Measurements from ENCODE around the gene INTS3.
"Not testable (repeated sequence)": the region's sequence is repeated elsewhere in the genome, so short reads cannot be mapped to it uniquely, and the experiment has no call there.

The INTS3 gene

DNA sequence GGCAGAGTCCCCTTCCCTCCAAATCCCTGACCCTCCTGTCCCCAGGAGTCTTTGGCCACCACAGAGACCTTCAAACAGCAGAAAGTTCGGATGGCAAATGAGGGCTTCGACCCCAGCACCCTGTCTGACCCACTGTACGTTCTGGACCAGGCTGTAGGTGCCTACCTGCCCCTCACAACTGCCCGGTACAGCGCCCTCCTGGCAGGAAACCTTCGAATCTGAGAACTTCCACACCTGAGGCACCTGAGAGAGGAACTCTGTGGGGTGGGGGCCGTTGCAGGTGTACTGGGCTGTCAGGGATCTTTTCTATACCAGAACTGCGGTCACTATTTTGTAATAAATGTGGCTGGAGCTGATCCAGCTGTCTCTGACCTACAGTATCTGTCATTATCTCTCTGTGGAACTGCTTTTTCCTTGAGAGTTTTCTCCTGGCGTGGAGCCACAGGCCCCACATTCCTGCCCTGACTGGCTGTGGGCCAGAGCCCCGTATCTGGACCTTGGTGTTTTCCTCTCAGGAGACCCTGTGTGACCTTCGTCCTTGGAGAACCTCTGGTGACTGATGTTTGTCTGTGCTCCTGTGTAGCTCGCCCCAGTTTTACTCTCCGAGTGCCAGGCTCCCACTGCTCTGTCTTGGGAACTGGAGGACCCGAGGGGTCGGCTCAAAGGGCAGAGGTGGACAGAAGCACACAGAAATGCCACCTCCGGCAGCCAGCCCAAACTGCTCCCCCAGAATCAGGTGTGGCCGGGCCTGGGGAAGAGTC lies 52.1 kb downstream of the INTS3 start:
- no peak for DNase-seq

DNA sequence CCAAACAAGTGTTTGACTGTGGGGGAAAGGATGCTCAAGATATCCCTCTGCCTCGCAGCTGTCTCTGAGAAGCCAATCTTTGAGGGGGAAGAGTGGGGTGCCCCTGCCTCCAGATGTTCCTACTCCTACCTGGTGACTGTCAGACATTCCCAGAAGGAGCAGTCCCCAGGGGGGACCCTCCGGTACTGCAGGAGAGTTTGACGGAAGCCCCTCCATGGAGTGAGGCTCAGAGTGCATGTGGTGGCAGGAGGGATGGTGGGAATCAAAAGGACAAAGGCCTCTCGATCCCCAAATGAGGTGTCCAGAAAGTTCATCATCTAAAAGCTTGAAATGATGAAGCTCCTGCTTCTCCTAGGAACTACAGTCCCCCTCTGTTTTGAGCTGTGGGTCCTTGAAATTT lies 52.7 kb downstream of the INTS3 start:
- DNase-seq: no peak

DNA sequence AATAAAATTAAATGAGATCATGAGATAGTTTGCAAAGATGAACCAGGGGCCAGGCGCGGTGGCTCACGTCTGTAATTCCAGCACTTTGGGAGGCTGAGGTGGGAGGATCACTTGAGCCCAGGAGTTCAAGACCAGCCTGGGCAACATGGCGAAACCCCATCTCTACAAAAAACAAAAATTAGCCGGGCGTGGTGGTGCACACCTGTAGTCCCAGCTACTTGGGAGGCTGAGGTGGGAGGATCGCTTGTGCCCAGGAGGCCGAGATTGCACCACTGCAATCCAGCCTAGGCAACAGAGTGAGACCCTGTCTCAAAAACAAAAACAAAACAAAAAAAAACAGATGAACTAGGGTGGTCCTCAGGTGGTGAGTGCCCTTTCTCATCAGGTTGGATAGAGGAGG lies 54.8 kb downstream of the INTS3 start:
- not testable (repeated sequence) for DNase-seq

GRCh38 chr1:153783233-153784190 lies 55.7 kb downstream of the INTS3 start:
- DNase-seq: peak; percentile 85

DNA sequence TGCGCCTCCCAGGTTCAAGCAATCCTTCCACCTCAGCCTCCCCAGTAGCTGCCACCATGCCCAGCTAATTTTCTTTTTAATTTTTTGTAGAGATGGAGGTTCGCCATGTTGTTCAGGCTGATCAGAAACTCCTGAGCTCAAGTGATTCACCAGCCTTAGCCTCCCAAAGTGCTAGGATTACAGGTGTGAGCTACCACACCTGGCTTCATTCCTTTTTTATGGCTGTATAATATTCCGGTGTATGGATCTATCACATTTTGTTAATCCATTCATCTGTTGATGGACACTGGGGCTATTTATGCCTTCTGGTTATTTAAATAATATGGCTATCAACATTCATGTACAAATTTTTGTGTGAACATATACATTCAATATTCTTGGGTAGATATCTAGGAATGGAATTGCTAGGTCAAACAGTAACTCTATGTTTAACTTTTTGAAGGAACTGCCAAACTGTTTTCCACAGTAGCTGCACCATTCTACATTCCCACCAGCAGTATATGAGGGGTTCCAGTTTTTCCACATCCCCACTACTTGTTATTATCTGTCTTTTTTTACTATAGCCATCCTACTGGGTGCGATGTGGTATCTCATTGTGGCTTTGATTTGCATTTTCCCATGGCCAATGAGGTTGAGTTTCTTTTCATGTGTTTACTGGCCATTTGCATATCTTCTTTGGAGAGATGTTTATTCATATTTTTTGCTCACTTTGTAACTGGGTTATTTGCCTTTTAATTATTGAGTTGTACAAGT lies 58.4 kb downstream of the INTS3 start:
- DNase-seq: no peak

DNA sequence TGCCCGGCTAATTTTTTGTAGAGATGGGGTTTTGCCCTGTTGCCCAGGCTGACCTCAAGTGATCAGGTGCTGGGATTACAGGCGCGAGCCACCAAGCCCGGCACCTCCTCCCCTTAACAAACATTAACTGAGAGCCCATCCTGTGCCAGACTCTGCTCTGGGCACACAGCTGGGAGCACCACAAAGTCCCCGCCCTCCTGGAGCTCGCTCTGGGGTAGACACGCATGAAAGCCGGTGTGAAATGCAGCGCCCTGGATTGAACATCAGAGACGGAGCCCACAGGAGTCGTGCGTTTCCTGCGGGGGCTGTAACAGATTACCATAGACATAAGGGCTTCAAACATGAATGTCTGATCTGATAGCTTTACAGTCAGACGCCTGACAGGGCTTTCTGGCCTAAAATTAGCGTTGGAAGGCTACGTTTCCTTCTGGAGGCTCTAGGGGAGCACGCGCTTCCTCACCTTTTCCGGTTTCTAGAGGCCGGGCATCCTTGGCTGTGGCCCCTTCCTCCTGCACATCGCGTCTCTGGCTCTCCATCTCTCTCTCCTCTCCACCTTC lies 61.7 kb downstream of the INTS3 start:
- DNase-seq: peak; percentile 45

DNA sequence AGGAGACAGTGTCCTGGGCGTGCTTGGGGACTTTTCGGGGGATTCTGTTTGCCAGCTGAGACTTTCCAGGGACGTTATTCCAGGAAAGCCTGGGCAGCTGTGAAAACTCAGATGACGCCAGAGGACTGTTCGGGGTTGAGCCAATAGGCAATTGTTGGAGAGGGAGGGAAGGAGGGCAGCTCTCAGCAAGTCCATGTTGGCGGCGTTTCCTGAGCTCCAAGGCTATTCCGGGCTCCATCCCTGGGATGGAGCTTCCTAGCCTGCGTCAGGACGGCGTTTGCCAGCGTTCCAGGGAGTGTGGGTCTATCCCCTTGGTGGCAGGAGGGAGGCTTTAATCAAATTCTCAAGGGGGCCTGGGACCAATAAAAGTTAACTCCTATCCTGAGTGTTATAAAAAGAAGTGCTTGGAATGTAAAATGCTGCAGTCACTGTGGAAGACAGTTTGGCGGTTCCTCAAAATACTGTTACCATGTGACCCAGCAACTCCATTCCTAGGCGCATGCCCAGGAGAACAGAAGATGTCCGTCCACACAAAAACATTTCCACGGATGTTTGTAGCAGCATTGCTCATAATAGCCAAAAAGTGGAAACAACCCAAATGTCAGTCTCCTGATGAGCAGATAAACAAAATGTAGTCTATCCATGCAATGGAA lies 62.6 kb downstream of the INTS3 start:
- DNase-seq: peak; percentile 21

DNA sequence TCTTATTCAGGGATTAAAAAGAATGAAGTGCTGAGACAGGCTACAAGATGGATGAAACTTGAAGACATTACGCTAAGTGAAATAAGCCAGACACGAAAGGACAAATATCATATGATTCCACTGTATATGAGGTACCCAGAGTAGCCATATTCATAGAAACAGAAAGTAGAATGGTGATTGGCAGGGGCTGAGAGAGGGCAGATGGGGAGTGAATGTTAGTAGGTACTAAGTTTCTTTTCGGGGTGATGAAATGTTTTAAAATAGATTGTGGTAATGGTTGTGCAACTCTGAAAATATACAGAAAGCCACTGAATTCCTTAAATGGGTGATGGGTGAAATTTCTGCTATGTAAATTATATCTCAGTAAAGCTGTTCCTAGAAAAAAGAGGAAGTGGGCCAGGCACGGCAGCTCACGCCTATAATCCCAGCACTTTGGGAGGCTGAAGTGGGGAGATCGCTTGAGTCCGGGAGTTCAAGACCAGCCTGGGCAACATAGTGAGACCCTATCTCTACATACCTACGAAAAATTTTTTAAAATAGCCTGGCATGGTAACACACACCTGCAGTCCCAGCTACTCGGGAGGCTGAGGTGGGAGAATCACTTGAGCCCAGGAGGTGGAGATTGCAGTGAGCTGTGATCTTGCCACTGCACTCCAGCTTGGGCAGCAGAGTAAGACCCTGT lies 63.3 kb downstream of the INTS3 start:
- no peak for DNase-seq

- DNase-seq: no peak
These were observed 63.9 kb downstream of the INTS3 start for GRCh38 chr1:153791648-153792253.

DNA sequence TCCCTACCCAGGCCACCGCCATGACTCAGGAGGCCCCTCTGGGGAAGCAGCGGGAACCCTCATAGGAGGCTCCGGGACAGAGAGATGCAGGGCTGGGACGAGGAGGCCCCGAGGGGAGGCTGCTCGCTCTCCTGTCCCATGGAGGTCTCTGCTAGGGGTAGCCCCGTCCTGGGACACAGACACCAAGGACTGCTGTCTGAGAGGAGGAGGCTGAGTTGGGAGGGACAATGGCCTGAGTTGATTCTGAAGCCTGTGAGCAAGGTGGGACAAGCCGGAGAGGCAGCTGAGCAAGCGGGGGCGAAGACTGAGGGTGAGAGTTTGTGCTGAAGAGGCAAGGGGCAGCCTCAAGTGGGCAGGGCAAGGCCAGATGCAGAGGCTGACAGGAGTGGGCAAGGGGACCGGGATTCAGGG lies 64.8 kb downstream of the INTS3 start:
- DNase-seq: no peak

- DNase-seq: no peak
These were observed 65.6 kb downstream of the INTS3 start for GRCh38 chr1:153793261-153793972.

DNA sequence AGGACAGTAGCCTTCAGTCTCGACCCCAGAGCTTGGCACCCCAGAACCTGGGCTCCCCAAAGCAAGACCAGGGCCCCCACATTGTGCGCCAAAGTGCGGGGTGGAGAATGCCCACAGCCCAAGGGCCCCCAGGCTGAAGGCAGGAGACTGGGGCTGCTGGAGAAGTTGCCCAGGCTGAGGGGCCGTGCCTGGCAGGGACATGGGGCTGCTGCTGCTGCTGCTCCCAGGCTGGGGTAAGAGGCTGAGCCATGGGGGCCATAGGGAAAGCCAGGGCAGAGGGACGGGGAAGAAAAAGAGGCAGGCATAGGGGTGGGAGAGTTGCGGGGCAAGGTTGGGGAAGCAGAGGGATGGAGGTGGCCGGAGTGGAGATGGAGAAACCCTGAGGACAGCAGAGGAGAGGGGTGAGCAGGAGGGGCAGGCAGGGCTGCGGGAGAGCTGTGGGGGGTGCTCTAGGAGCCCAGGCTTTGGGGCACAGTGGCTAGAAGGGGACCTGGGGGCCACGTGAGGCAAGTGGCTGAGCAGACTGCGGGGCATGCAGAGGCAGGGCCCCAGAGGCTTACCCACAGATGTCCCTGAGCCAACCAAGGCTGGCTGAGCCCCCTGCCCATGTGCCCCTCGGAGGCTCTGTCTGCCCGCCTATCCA lies 66.2 kb downstream of the INTS3 start:
- no peak for DNase-seq

GRCh38 chr1:153794624-153795329 lies 66.9 kb downstream of the INTS3 start:
- no peak for DNase-seq

GRCh38 chr1:153795330-153795837 lies 67.5 kb downstream of the INTS3 start:
- DNase-seq: no peak

- no peak for DNase-seq
These were observed 68.3 kb downstream of the INTS3 start for GRCh38 chr1:153795934-153796785.

DNA sequence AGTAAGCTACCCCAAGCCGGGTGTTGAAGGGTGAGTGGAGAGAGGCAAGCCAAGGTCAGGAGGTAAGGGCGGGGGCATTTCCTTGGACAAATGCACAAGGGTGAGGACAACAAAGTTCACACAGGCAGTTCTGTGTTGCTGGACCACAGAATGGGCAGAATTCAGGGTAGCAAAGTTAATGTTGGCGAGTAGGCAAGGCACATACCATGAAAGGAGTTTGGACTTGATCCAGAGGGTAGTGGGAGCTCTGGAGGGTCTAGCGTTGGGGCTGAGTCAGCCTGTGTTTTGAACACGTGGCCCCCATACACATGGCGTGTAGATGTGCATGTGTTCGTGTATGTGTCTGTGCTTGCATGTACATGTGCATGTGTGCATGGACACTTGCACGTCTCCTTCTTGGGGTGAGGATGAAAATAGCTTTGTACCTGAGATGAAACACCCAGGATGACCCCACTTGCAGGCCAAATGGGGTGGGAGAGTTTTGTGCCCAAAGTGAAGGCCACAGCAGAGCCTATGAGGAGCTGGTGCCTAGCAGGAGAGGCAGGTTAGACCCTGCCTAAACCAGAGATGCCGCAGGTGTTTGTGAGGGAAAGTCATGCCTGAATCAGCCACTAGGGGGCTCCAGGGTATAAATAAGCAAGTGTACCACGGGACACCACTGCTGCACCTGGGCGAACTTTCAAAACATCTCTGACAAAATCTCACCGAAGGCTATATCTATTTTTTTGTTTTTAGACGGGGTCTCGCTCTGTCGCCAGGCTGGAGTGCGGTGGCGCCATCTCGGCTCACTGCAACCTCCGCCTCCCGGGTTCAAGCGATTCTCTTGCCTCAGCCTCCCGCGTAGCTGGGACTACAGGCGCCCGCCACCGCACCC lies 69.2 kb downstream of the INTS3 start:
- DNase-seq: peak; percentile 66

GRCh38 chr1:153798468-153798780 lies 70.6 kb downstream of the INTS3 start:
- DNase-seq: no peak
